ENCODE data around the gene TRIM3. TPM values are rescaled to one million over a fixed set of nuclear protein-coding genes. Genes with fewer than 3 reads are reported as not detected.

The TRIM3 gene
- total and polyA plus RNA-seq, 2 experiments from 2014 or later = 7.9 to 21.1 TPM

DNA sequence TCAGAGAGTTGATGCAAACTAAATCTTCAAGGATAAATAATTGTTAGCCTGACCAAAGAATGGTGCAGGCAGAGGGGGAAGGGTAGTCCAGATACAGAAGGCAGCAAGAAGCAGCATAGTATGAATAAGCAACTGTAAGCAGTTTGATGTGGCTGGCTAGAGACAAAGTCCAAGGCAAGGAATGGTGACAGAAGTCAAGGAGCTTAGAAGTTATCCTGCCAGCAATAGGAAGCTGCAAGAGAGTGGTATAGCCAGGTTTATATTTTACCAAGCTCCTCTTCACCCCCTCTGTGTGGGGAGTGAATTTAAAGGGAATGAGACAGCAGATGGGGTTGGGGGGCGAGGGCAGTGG is 14.7 kb downstream of the TRIM3 start:
- Histone ChIP-seq H3K4me2 (no peak overlapping the region), H3K36me3 (ENCODE audit: insufficient read depth) (no peaks in the 10 kb centered on the region), H3F3A (replicated peaks; ENCODE audit: low read depth) (no peaks in the 10 kb centered on the region), H3K9me2 (ENCODE audit: insufficient read depth) (no peaks in the 10 kb centered on the region), H3K4me1 (ENCODE audit: insufficient read depth) (no peaks in the 10 kb centered on the region), H3K79me2 (replicated peaks; ENCODE audit: insufficient read depth) (no peaks in the 10 kb centered on the region), H3K27ac (ENCODE audit: low read depth) (no peak overlapping the region), H2AFZ (no peak overlapping the region), H3K4me3 (no peak overlapping the region), H3K27me3 (ENCODE audit: insufficient read depth) (no peaks in the 10 kb centered on the region), H4K20me1 (replicated peaks; ENCODE audit: insufficient read depth) (no peaks in the 10 kb centered on the region)
- DNase-seq (ENCODE audit: low spot score) (no peak), ATAC-seq (no peak)
- TF ChIP-seq JUNB (IDR thresholded peaks at IDR 0.05; ENCODE audit: unreplicated experiment) (no peak), ZNF331 (CRISPR knock-in tag; IDR thresholded peaks at IDR 0.05; ENCODE audit: low read depth) (no peak), EZH2 (IDR thresholded peaks at IDR 0.05; ENCODE audit: low read depth, unreplicated experiment) (no peak), CREB1 (CRISPR knock-in tag; IDR thresholded peaks at IDR 0.05; ENCODE audit: low read depth) (no peak), REST (IDR thresholded peaks at IDR 0.05; ENCODE audit: unreplicated experiment) (no peak), EZH2phosphoT487 (IDR thresholded peaks at IDR 0.05; ENCODE audit: unreplicated experiment) (no peak), POLR2AphosphoS5 (IDR thresholded peaks at IDR 0.05; ENCODE audit: low read depth) (no peak), NANOG (IDR thresholded peaks at IDR 0.05; ENCODE audit: borderline replicate concordance) (no peak)
- TF ChIP-seq, protein P1, sequence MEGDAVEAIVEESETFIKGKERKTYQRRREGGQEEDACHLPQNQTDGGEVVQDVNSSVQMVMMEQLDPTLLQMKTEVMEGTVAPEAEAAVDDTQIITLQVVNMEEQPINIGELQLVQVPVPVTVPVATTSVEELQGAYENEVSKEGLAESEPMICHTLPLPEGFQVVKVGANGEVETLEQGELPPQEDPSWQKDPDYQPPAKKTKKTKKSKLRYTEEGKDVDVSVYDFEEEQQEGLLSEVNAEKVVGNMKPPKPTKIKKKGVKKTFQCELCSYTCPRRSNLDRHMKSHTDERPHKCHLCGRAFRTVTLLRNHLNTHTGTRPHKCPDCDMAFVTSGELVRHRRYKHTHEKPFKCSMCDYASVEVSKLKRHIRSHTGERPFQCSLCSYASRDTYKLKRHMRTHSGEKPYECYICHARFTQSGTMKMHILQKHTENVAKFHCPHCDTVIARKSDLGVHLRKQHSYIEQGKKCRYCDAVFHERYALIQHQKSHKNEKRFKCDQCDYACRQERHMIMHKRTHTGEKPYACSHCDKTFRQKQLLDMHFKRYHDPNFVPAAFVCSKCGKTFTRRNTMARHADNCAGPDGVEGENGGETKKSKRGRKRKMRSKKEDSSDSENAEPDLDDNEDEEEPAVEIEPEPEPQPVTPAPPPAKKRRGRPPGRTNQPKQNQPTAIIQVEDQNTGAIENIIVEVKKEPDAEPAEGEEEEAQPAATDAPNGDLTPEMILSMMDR (conservative IDR thresholded peaks at IDR 0.05; ENCODE audit: low read depth in 2 of 2) = no peak
- TF ChIP-seq, protein P2, sequence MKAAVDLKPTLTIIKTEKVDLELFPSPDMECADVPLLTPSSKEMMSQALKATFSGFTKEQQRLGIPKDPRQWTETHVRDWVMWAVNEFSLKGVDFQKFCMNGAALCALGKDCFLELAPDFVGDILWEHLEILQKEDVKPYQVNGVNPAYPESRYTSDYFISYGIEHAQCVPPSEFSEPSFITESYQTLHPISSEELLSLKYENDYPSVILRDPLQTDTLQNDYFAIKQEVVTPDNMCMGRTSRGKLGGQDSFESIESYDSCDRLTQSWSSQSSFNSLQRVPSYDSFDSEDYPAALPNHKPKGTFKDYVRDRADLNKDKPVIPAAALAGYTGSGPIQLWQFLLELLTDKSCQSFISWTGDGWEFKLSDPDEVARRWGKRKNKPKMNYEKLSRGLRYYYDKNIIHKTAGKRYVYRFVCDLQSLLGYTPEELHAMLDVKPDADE (IDR thresholded peaks at IDR 0.05) = no peak
- H3K4me3 Mint-ChIP-seq = no peak overlapping the region
- H3K36me3 Mint-ChIP-seq (ENCODE audit: low read depth) = 0 out of 3 replicates have a peak, but pooled peaks cover 5% of the 10 kb centered on the region
- H3K9me3 Mint-ChIP-seq = no peaks in the 10 kb centered on the region
- H3K4me1 Mint-ChIP-seq = no peaks in the 10 kb centered on the region
- no peaks in the 10 kb centered on the region for H3K27me3 Mint-ChIP-seq (ENCODE audit: insufficient read depth, low read depth, poor library complexity)
- H3K27ac Mint-ChIP-seq = no peak overlapping the region
